HK-2 (cell line): ENCODE results near the gene USP13.
"Not testable (repeated sequence)": the region's sequence is repeated elsewhere in the genome, so short reads cannot be mapped to it uniquely, and the experiment has no call there.

Source experiments
- DNase-seq: peaks from one replicate; pipeline ENCODE4 v3.0.0-alpha.2; 2018; ENCODE audit not compliant: unreplicated experiment

USP13 gene, protein sequence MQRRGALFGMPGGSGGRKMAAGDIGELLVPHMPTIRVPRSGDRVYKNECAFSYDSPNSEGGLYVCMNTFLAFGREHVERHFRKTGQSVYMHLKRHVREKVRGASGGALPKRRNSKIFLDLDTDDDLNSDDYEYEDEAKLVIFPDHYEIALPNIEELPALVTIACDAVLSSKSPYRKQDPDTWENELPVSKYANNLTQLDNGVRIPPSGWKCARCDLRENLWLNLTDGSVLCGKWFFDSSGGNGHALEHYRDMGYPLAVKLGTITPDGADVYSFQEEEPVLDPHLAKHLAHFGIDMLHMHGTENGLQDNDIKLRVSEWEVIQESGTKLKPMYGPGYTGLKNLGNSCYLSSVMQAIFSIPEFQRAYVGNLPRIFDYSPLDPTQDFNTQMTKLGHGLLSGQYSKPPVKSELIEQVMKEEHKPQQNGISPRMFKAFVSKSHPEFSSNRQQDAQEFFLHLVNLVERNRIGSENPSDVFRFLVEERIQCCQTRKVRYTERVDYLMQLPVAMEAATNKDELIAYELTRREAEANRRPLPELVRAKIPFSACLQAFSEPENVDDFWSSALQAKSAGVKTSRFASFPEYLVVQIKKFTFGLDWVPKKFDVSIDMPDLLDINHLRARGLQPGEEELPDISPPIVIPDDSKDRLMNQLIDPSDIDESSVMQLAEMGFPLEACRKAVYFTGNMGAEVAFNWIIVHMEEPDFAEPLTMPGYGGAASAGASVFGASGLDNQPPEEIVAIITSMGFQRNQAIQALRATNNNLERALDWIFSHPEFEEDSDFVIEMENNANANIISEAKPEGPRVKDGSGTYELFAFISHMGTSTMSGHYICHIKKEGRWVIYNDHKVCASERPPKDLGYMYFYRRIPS

DNA sequence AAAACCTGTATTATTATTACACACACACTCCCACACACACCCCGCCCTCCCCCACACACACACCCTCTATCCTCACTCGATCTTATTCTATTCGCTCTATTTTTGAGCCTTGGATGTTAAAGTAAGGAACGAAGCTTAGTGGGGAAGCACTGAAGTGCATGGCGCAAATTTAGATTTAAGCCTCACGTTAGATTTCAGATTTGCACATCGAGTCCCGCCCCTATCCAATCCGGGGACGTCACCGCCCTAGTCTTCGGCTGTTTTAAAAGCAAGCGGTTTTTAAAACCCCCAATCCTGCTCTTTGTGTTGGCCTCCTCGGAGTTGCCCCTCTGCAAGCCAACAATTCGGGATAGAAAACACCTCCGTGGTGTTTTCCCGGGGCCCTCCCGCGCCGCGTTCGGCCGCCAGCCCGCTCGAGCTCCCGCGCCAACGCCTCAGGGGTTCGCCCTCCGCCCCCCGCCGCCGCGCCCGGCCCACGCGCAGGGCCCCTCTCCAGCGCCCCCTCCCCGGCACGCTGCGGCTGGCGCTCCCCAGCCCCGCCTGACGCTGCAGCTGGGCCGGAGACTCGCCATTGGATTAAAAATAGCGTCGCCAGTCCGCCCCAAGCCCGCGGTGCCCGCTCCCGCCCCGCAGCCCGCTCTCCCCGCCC lies at the start of gene USP13:
Gene USP13, plus strand, starts transcription at position 594 of the 649 bp plus-strand sequence. CDS start 186 bp downstream, outside the sequence.
- DNase-seq, result peak; percentile 76

DNA sequence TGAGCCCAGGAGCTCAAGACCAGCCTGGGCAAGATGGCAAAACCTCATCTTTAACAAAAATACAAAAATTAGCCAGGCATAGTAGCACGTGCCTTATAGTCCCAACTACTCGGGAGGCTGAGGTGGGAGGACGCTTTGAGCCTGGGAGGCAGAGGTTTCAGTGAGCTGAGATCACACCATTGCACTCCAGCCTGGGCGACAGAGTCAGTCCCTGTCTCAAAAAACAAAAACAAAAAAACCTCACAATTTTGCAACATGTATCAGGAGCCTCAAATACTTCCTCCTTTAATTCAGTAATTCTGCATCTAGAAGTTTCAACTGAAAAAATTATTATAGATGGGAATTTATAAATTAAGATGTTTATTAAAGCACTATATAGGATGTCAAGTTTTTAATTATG lies 49.5 kb upstream of the USP13 start:
- no peak for DNase-seq

DNA sequence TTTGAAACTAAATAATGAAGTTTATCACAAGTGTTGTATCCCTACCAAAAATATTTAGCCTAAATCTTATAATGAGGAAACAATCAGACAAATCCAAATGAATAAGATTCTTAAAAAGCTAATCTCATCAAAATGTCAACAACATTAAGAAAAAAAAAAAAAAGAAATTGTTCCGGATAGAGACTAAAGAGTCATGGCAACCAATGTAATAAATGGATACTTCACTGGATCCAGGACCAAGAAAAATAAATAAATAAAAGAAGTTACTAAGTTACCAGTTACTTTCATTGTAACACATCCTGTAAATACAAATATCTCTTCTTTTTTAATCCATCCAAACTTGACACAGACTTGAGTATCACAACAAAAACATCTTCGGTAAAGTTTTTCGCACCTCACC lies 49.0 kb upstream of the USP13 start:
- DNase-seq, result no peak

- peak; percentile 90 for DNase-seq
Measured at GRCh38 chr3:179604321-179605078, 48.3 kb upstream of the USP13 start, which contains the start of the genes MRPL47 and NDUFB5. Gene MRPL47, minus strand, starts transcription at chr3:179604638. Its CDS starts 14 bp downstream, at chr3:179604624. Gene NDUFB5, plus strand, starts transcription at chr3:179604794. Its CDS starts 22 bp downstream, at chr3:179604816.

- no peak for DNase-seq
Measured at GRCh38 chr3:179606534-179607085, 46.2 kb upstream of the USP13 start.

DNA sequence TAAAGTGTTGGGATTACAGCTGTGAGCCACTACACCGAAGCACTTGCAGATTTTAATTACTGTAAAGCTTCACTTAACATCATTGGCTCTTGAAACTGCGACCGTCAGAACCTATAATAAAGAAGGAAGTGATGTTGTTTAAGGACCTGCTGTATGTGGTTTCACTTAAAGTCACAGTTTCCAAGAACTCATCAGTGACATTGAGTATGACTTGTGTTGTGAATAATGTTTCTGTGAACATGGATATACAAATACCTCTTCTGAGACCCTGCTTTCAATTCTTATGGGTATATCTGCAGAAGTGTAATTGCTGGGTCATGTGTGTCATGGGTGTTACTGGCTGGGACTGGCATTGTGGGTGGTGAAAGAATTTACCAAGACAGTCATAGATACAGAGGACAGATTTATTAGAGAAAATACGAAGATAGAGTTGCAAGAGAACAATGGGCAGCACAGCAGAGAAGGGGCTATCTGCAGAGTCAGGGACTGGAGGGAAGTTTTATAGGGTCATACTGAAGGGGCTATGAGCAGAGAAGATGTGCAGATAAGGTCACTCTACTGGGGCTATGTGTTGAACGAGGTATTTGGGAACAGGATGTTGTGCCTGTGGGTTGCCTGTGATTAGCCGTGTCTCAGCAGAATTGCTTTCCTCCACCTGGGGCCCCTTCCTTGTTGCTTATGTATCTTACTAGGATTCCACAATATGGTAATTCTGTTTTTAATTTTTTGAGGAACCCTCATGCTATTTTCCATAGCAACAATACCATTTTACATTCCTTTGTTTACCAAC lies 43.7 kb upstream of the USP13 start:
- DNase-seq, result no peak

- no peak for DNase-seq
Measured at GRCh38 chr3:179610066-179610465, 42.8 kb upstream of the USP13 start.

- no peak for DNase-seq
Measured at GRCh38 chr3:179613807-179614206, 39.0 kb upstream of the USP13 start.

GRCh38 chr3:179615458-179616173 lies 37.2 kb upstream of the USP13 start:
- DNase-seq, result no peak

DNA sequence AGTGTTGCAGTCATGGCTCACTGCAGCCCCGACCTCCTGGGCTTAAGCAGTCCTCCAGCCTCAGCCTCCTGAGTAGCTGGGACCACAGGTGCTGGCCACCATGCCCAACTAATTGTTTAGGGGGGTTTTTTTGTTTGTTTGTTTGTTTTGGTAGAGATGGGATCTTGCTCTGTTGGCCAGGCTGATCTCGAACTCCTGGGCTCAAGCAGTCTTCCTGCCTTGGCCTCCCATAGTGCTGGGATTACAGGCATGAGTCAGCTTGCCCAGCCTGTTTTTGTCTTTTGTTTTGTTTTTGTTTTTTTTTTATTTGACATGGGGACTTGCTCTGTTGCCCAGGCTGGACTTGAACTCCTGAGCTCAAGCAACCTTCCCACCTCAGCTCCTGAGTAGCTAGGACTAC lies 30.8 kb upstream of the USP13 start:
- DNase-seq, result no peak

- no peak for DNase-seq
Measured at GRCh38 chr3:179624451-179624850, 28.4 kb upstream of the USP13 start.

GRCh38 chr3:179630753-179631451 lies 21.9 kb upstream of the USP13 start:
- DNase-seq, result no peak

DNA sequence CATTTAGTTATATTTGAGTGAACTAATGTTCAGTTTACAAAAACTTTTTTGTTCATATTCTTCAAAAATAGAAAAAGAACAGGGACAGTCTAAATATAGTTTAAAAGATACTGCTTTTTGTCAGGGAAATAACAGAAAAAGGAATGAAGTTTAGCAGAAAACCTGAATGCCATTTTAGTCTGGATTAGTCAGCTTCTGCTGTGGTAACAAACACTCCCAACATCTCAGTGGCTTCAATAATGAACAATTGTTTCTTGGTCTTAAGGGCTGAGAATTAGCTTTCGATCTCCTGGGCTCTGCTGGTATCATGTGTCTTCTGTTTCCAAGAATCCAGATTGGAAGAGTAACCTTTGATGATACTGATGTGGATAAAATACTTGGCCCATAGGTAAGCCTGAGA lies 12.4 kb upstream of the USP13 start:
- DNase-seq, result no peak

DNA sequence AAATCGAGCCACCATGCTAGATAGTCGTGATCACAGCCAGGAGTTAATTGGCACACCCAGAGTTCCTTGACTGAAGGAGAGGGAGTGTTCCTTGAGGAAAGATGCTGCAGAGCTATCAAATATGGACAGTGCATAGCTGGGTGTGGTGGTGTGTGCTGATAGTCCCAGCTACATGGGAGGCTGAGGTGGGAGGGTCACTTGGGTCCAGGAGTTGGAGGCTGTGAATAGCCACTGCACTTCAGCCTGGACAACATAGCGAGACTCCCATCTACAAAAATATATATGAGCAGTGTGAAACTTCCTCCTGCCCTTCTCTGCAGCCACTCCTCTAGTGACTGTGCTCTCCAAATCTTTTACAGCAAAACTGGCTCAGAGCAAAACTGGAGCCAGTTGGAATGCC lies 10.0 kb upstream of the USP13 start:
- no peak for DNase-seq

DNA sequence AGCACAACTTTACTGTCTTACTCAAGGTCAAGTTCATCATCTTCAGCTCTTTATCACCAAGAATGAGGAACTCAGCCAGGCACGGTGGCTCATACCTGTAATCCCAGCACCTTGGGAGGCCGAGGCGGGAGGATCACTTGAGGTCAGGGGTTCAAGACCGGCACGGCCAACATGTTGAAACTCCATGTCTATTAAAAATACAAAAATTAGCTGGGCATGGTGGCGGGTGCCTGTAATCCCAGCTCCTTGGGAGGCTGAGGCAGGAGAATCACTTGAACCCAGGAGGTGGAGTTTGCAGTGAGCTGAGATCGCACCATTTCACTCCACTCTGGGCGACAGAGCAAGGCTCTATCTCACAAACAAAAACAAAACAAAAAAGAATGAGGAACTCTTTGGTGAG lies 9.0 kb upstream of the USP13 start:
- DNase-seq, result not testable (repeated sequence)

GRCh38 chr3:179646177-179646576 lies 6.7 kb upstream of the USP13 start:
- DNase-seq, result no peak

DNA sequence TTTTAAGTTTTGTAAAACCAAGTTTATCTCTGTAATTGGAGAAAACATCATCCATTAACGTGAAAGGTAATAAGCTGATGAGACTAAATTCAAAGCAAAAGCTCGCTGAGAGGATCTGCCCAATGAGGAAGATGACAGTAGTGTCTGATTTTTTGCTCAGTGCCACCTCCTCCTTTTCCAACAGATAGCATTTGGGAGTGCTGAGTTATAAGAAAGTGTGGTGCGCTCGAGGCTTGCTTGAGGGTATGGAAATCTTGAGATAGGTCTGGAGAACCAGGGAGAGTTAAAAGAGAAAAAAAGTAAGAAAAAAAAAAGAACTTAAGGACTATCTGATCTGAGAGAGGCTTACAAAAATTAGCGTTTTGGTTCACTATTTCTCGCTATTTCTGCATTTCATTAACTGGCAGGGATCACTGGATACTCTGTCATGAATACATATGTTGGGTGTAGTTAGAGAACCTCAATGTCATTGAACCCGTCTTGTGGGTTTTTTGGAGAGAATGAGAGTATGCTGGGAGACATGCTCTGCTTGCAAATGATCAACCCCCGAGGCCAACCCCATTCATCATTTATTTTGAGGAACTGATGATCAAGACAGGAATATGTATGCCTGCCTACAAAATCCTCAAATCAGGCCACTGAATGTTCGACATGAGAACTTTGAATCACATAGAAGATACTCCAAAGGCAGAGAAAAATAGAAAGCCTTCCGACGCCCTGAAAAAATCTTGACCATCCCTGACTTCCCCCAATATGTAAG lies 973 bp upstream of the USP13 start:
- no peak for DNase-seq

GRCh38 chr3:179653096-179653797 lies 407 bp downstream of the USP13 start:
- peak; percentile 77 for DNase-seq
